K562 (cell line): ENCODE results near the gene DNAAF8. TPM values are rescaled to one million over a fixed set of nuclear protein-coding genes. Genes with fewer than 3 reads are reported as not detected.

Experiments used
- ATAC-seq: fragments of 200-7000 bp; cut with Tn5 transposase; 3 replicates; pipeline ENCODE4 v1.9.1; 2020; ENCODE audit warnings: moderate library complexity
- BruUV-seq: library from RNA; stranded (reverse); fragments of 400-500 nt; replicated peaks from 2 replicates; lab custom pipeline; 2021; lab: Mats Ljungman, UMichigan
- CTCF ChIA-PET: fragments of 300-600 bp; formaldehyde crosslinking; extraction: SDS; loops from one replicate; lab custom pipeline; 2021; ENCODE audit warnings: low intra/inter-chr PET ratio; lab: Yijun Ruan, JAX
- POLR2A ChIA-PET: fragments of 300-600, 350-650 bp; sonication (Branson Sonifier 250); formaldehyde crosslinking; extraction: SDS; loops from one replicate; lab custom pipeline; 2021; ENCODE audit warnings: antibody characterized with exemption, inconsistent platforms; lab: Yijun Ruan, JAX
- DNase-seq, 4 experiments: peaks; one replicate each; pipeline versions ENCODE4 v3.0.0 to v3.0.0-alpha.2; 2011 to 2018; ENCODE audit warnings: low spot score in 3 of 4, mixed read lengths in 3 of 4; ENCODE audit errors: extremely low read depth in 1 of 4
- FAIRE-seq: peaks from 2 replicates; lab custom pipeline; 2011; peaks lifted over from hg19 to GRCh38; lab: Jason Lieb, UNC
- H2AFZ ChIP-seq: 2 replicates; pipeline ENCODE4 v1.6.0; 2011; ENCODE audit warnings: low read depth, low read length, control low read depth, inconsistent platforms
- H3K27ac ChIP-seq: fragments of 200-600 bp; 3 replicates; pipeline ENCODE4 v1.8.0; 2011; ENCODE audit warnings: low read depth, mild to moderate bottlenecking, control low read depth, inconsistent platforms, low read length, moderate library complexity, mixed read lengths; ENCODE audit errors: extremely low read depth
- H3K27me3 ChIP-seq, 2 experiments: fragments of 300-600 bp in 1 of 2; 2 replicates in 1 of 2; 3 replicates in 1 of 2; pipeline versions ENCODE4 v1.6.0 to v1.8.0; 2011; ENCODE audit warnings: inconsistent platforms in 2 of 2, low read length in 2 of 2, mild to moderate bottlenecking in 1 of 2, mixed read lengths in 1 of 2, moderate library complexity in 1 of 2; ENCODE audit not compliant: control insufficient read depth in 2 of 2, insufficient read depth in 2 of 2
- H3K36me3 ChIP-seq: fragments of 300-600 bp; 3 replicates; pipeline ENCODE4 v1.8.0; 2011; ENCODE audit warnings: mild to moderate bottlenecking, low read length, inconsistent platforms; ENCODE audit not compliant: control insufficient read depth, insufficient read depth
- H3K4me1 ChIP-seq, 2 experiments: fragments of 200-600 bp in 1 of 2; replicated peaks in 1 of 2; 2 replicates in 1 of 2; 3 replicates in 1 of 2; pipeline versions ENCODE4 v1.5.1 to v1.8.0; 2011; ENCODE audit warnings: inconsistent platforms in 2 of 2, low read length in 2 of 2, mild to moderate bottlenecking in 1 of 2, mixed read lengths in 1 of 2, moderate library complexity in 1 of 2; ENCODE audit not compliant: control insufficient read depth in 2 of 2, insufficient read depth in 2 of 2
- H3K4me2 ChIP-seq: 2 replicates; pipeline ENCODE4 v1.6.1; 2011; ENCODE audit warnings: low read length, control low read depth, inconsistent platforms, mixed read lengths; ENCODE audit not compliant: insufficient read depth
- H3K4me3 ChIP-seq: fragments of 200-600 bp; sonication (generic), shearing (Covaris generic); 2 replicates; pipeline ENCODE4 v1.5.1; 2016; ENCODE audit warnings: control low read depth, inconsistent platforms
- H3K79me2 ChIP-seq: fragments of 200-600 bp; 3 replicates; pipeline ENCODE4 v1.8.0; 2011; ENCODE audit warnings: low read length, inconsistent platforms; ENCODE audit not compliant: control insufficient read depth, insufficient read depth
- H3K9ac ChIP-seq, 2 experiments: 2 replicates each; pipeline versions ENCODE4 v1.6.0 to v1.6.1; 2011; ENCODE audit warnings: low read depth in 2 of 2, low read length in 2 of 2, control low read depth in 1 of 2, inconsistent platforms in 1 of 2, mild to moderate bottlenecking in 1 of 2, mixed read lengths in 1 of 2; ENCODE audit not compliant: insufficient read depth in 1 of 2
- H3K9me1 ChIP-seq: one replicate; pipeline ENCODE4 v1.6.0; 2011; ENCODE audit warnings: inconsistent platforms, mild to moderate bottlenecking, low read length, moderate library complexity; ENCODE audit not compliant: control insufficient read depth, insufficient read depth
- H3K9me3 ChIP-seq: replicated peaks from 2 replicates; pipeline ENCODE4 v1.5.1; 2011; ENCODE audit warnings: low read depth, low read length, inconsistent platforms; ENCODE audit not compliant: control insufficient read depth, insufficient read depth
- H4K20me1 ChIP-seq: replicated peaks from 2 replicates; pipeline ENCODE4 v1.6.1; 2011; ENCODE audit warnings: low read length, inconsistent platforms, mixed read lengths; ENCODE audit not compliant: control insufficient read depth, insufficient read depth
- CREB1 ChIP-seq, 2 experiments: sonication (generic) in 1 of 2; formaldehyde crosslinking in 1 of 2; IDR thresholded peaks; 2 replicates each; pipeline versions ENCODE4 v1.6.1 to v1.8.0; 2012 to 2022; ENCODE audit warnings: inconsistent platforms in 1 of 2, mild to moderate bottlenecking in 1 of 2, missing genetic modification reagents in 1 of 2, moderate library complexity in 1 of 2
- ETV5 ChIP-seq: sonication (generic); formaldehyde crosslinking; IDR thresholded peaks from 2 replicates; pipeline ENCODE4 v1.4.0; 2020; ENCODE audit warnings: low read depth, mild to moderate bottlenecking, missing genetic modification reagents
- MECOM ChIP-seq: fragments of 250-450 bp; sonication (Bioruptor Pico); IDR thresholded peaks from 2 replicates; pipeline ENCODE4 v1.8.0; 2022; ENCODE audit warnings: inconsistent platforms
- NCOA2 ChIP-seq, 2 experiments: fragments of 450-650 bp; IDR thresholded peaks; 2 replicates each; pipeline ENCODE4 v1.6.1; 2018; ENCODE audit warnings: mild to moderate bottlenecking in 2 of 2, moderate library complexity in 1 of 2; ENCODE audit not compliant: partially characterized antibody in 2 of 2
- NR2F6 ChIP-seq: fragments of 450-650 bp; formaldehyde crosslinking; IDR thresholded peaks from 2 replicates; pipeline ENCODE4 v1.4.0; 2020; ENCODE audit warnings: mild to moderate bottlenecking
- PML ChIP-seq: IDR thresholded peaks from 2 replicates; pipeline ENCODE4 v1.6.1; 2012; ENCODE audit warnings: low read length, inconsistent platforms
- SIN3B ChIP-seq: fragments of 450-650 bp; IDR thresholded peaks from 2 replicates; pipeline ENCODE4 v1.6.1; 2017; ENCODE audit warnings: low read depth, mild to moderate bottlenecking, moderate library complexity
- TEAD1 ChIP-seq, 2 experiments: fragments of 450-650 bp in 1 of 2; sonication (generic) in 1 of 2; formaldehyde crosslinking; IDR thresholded peaks; 2 replicates each; pipeline versions ENCODE4 v1.4.0 to v1.8.0; 2020 to 2022; ENCODE audit warnings: mild to moderate bottlenecking in 2 of 2, missing genetic modification reagents in 1 of 2
- ZNF175 ChIP-seq: fragments of 200-800 bp; sonication (Bioruptor generic); IDR thresholded peaks from 2 replicates; pipeline ENCODE4 v1.6.1; 2016; ENCODE audit warnings: low read depth, mild to moderate bottlenecking, missing genetic modification characterization, missing compliant biosample characterization
- WGBS: fragments of 100-300 bp; shearing (Covaris generic); methylation state at CpG from one replicate; pipeline ENCODE4 v1.1.6; 2016; ENCODE audit warnings: low coverage, mixed read lengths; ENCODE audit not compliant: insufficient coverage; ENCODE audit errors: missing lambda C conversion rate; 5-methylcytosine and 5-hydroxymethylcytosine counted together
- in situ Hi-C: fragments of 300-500 bp; cut with MboI; formaldehyde crosslinking; loops from 4 replicates; pipeline ENCODE4 v1.15.0; 2018; ENCODE audit warnings: inconsistent platforms, mixed read lengths
- intact Hi-C: fragments of 100-400 bp; cut with micrococcal nuclease; formaldehyde crosslinking; loops from 2 replicates; pipeline ENCODE4 v1.14.2; 2022
- polyA plus RNA-seq, 8 experiments: library from polyadenylated mRNA; depleted of rRNA in 4 of 8; stranded (reverse) in 5 of 8; unstranded in 3 of 8; fragments of >200 nt; fragmentation: Nextera tagmentation in 2 of 8; fragmentation: Illumina TruSeq in 1 of 8; extraction: Ambion mirVana in 2 of 8; extraction: Trizol in 1 of 8; gene quantifications; 2 replicates each; pipeline versions ENCODE4 v1.2.1 to v1.2.3, GENCODE V29; 2011 to 2014; ENCODE audit warnings: inconsistent platforms in 1 of 8, missing spikeins in 1 of 8
- total RNA-seq, 7 experiments: library from RNA; depleted of rRNA in 6 of 7; stranded (reverse); fragments of >200 nt in 6 of 7; fragmentation: Illumina TruSeq in 2 of 7; extraction: Trizol in 2 of 7; gene quantifications; 2 replicates each; pipeline versions ENCODE4 v1.2.1 to v1.2.3, GENCODE V29; 2011 to 2021; ENCODE audit warnings: low replicate concordance in 1 of 7
- TF ChIP-seq, protein P1 (sequence below): fragments of 250-450 bp; sonication (Bioruptor Pico); IDR thresholded peaks from 2 replicates; pipeline ENCODE4 v1.8.0; 2021; ENCODE audit warnings: mild to moderate bottlenecking, moderate library complexity
- TF ChIP-seq, protein P2 (sequence below), 2 experiments: IDR thresholded peaks; 2 replicates each; pipeline ENCODE4 v1.6.1; 2011; ENCODE audit warnings: borderline replicate concordance in 1 of 2, control low read depth in 1 of 2, low read depth in 1 of 2, low read length in 1 of 2, mild to moderate bottlenecking in 1 of 2, mixed read lengths in 1 of 2, moderate library complexity in 1 of 2; ENCODE audit not compliant: insufficient read depth in 1 of 2, insufficient read length in 1 of 2, poor library complexity in 1 of 2, severe bottlenecking in 1 of 2; ENCODE audit errors: extremely low read depth in 1 of 2

DNAAF8 gene
- total and polyA plus RNA-seq, 9 of the 15 experiments (the other 6 are each of a cell fraction or from before 2014, with no cell fraction given) = 0.04 to 0.12 (median 0.10) TPM; not detected in 6

DNA sequence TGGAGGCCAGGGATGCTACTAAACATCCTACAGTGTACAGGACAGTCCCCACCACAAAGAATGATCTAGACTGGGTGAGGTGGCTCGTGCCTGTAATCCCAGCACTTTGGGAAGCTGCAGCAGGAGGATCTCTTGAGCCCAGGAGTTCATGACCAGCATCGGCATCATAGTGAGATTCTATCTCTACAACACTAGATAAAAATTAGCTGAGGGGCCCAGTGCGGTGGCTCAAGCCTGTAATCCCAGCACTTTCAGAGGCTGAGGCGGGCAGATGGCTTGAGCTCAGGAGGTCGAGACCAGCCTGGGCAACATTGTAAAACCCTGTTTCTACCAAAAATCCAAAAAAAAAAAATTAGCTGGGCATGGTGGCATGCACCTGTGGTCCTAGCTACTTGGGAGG, 38.0 kb downstream of the DNAAF8 start:
- Histone ChIP-seq H3K9me3 (no peaks in the 10 kb centered on the region), H3K9ac (peak overlapping the region in 1 of 2 experiments; percentile 17; a peak in 1 of 4 replicates), H3K27ac (no peak overlapping the region), H3K4me2 (no peak overlapping the region), H3K27me3 (no peaks in the 10 kb centered on the region), H3K36me3 (no peaks in the 10 kb centered on the region), H3K4me3 (no peak overlapping the region), H3K9me1 (no peaks in the 10 kb centered on the region), H3K4me1 (peaks cover 16 to 23% of the 10 kb centered on the region in 2 experiments), H3K79me2 (no peaks in the 10 kb centered on the region), H4K20me1 (no peaks in the 10 kb centered on the region), H2AFZ (no peak overlapping the region)
- TF ChIP-seq PML (no peak), ETV5 (no peak), MECOM (CRISPR knock-in tag) (no peak), TEAD1 (CRISPR knock-in tag; IDR thresholded peaks at IDR 0.05) (no peak), NR2F6 (CRISPR knock-in tag) (no peak), ZNF175 (CRISPR knock-in tag) (no peak), NCOA2 (IDR thresholded peaks at IDR 0.05; ENCODE audit: partially characterized antibody in 2 of 2) (no peak), SIN3B (no peak), CREB1 (IDR thresholded peaks at IDR 0.05) (no peak), CREB1 (CRISPR knock-in tag; IDR thresholded peaks at IDR 0.05) (no peak)
- TF ChIP-seq, protein P1, sequence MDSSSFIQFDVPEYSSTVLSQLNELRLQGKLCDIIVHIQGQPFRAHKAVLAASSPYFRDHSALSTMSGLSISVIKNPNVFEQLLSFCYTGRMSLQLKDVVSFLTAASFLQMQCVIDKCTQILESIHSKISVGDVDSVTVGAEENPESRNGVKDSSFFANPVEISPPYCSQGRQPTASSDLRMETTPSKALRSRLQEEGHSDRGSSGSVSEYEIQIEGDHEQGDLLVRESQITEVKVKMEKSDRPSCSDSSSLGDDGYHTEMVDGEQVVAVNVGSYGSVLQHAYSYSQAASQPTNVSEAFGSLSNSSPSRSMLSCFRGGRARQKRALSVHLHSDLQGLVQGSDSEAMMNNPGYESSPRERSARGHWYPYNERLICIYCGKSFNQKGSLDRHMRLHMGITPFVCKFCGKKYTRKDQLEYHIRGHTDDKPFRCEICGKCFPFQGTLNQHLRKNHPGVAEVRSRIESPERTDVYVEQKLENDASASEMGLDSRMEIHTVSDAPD = no peak
- TF ChIP-seq, protein P2, sequence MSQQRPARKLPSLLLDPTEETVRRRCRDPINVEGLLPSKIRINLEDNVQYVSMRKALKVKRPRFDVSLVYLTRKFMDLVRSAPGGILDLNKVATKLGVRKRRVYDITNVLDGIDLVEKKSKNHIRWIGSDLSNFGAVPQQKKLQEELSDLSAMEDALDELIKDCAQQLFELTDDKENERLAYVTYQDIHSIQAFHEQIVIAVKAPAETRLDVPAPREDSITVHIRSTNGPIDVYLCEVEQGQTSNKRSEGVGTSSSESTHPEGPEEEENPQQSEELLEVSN (IDR thresholded peaks at IDR 0.05; ENCODE audit: borderline replicate concordance in 1 of 2, extremely low read depth in 1 of 2, insufficient read depth in 1 of 2, insufficient read length in 1 of 2, low read depth in 1 of 2, low read length in 1 of 2, poor library complexity in 1 of 2, severe bottlenecking in 1 of 2) = no peak
- DNase-seq = no peak
- in situ Hi-C loops = no loop called here
- ChIA-PET POLR2A (no interaction called here), CTCF (no interaction called here)
- intact Hi-C loops = no loop called here
- BruUV-seq = no TSS peak
- no peak for ATAC-seq
- no peak for FAIRE-seq
- WGBS = 41% methylated on average over 5 of the region's 5 CpGs
